SK-N-SH treated with all-trans-retinoic acid at 6 μM for 48 hours (cell line): ENCODE results near the gene FRS2.

Experiments used
- ATAC-seq: fragments of 200-7000 bp; cut with Tn5 transposase; 3 replicates; pipeline ENCODE4 v1.9.1; 2020; ENCODE audit warnings: mild to moderate bottlenecking, moderate library complexity
- BACH2 ChIP-seq: fragments of 250-450 bp; sonication (Bioruptor Pico); IDR thresholded peaks from 2 replicates; pipeline ENCODE4 v1.9.0; 2021; ENCODE audit warnings: mild to moderate bottlenecking, borderline replicate concordance
- CREB5 ChIP-seq: fragments of 250-450 bp; sonication (Bioruptor Pico); IDR thresholded peaks from 2 replicates; pipeline ENCODE4 v1.5.1; 2020; ENCODE audit warnings: low read depth, mild to moderate bottlenecking, moderate library complexity
- CSDC2 ChIP-seq: fragments of 250-450 bp; sonication (Bioruptor Pico); IDR thresholded peaks from 2 replicates; pipeline ENCODE4 v1.5.0; 2020; ENCODE audit warnings: mild to moderate bottlenecking, moderate library complexity
- CSRNP3 ChIP-seq: fragments of 250-450 bp; sonication (Bioruptor Pico); IDR thresholded peaks from 2 replicates; pipeline ENCODE4 v1.5.1; 2021; ENCODE audit warnings: mild to moderate bottlenecking, moderate library complexity
- ESRRG ChIP-seq: fragments of 250-450 bp; sonication (Bioruptor Pico); IDR thresholded peaks from 2 replicates; pipeline ENCODE4 v1.6.1; 2021; ENCODE audit warnings: mild to moderate bottlenecking
- ISL1 ChIP-seq: fragments of 250-450 bp; sonication (Bioruptor Pico); IDR thresholded peaks from 2 replicates; pipeline ENCODE4 v2.1.2; 2022; ENCODE audit warnings: mild to moderate bottlenecking, moderate library complexity
- OSR1 ChIP-seq: fragments of 250-450 bp; sonication (Bioruptor Pico); IDR thresholded peaks from 2 replicates; pipeline ENCODE4 v1.8.0; 2022; ENCODE audit warnings: moderate library complexity, mild to moderate bottlenecking, inconsistent platforms
- POU6F1 ChIP-seq: fragments of 250-450 bp; sonication (Bioruptor Pico); IDR thresholded peaks from 2 replicates; pipeline ENCODE4 v1.8.0; 2021; ENCODE audit warnings: low read depth, mild to moderate bottlenecking, moderate library complexity, borderline replicate concordance
- PPARA ChIP-seq: fragments of 250-450 bp; sonication (Bioruptor Pico); IDR thresholded peaks from 2 replicates; pipeline ENCODE4 v1.5.0; 2020; ENCODE audit warnings: mild to moderate bottlenecking, borderline replicate concordance
- SNAI2 ChIP-seq: fragments of 250-450 bp; sonication (Bioruptor Pico); IDR thresholded peaks from 2 replicates; pipeline ENCODE4 v1.5.0; 2020; ENCODE audit warnings: mild to moderate bottlenecking, moderate library complexity
- TCF4 ChIP-seq: fragments of 250-450 bp; sonication (Bioruptor Pico); IDR thresholded peaks from 2 replicates; pipeline ENCODE4 v1.8.0; 2021; ENCODE audit warnings: mild to moderate bottlenecking, moderate library complexity, borderline replicate concordance
- TOX ChIP-seq: fragments of 250-450 bp; sonication (Bioruptor Pico); IDR thresholded peaks from 2 replicates; pipeline ENCODE4 v1.8.0; 2021; ENCODE audit warnings: mild to moderate bottlenecking, moderate library complexity, borderline replicate concordance
- TSHZ2 ChIP-seq: fragments of 250-450 bp; sonication (Bioruptor Pico); IDR thresholded peaks from 2 replicates; pipeline ENCODE4 v1.5.0; 2020; ENCODE audit warnings: mild to moderate bottlenecking, moderate library complexity
- ZC3H10 ChIP-seq: fragments of 250-450 bp; sonication (Bioruptor Pico); IDR thresholded peaks from 2 replicates; pipeline ENCODE4 v1.5.1; 2021; ENCODE audit warnings: mild to moderate bottlenecking, moderate library complexity
- ZNF565 ChIP-seq: fragments of 450-650 bp; formaldehyde crosslinking; conservative IDR thresholded peaks from 2 replicates; pipeline ENCODE4 v1.5.0; 2020; ENCODE audit warnings: low read depth, mild to moderate bottlenecking, moderate library complexity
- ZNF70 ChIP-seq: fragments of 450-650 bp; formaldehyde crosslinking; IDR thresholded peaks from 2 replicates; pipeline ENCODE4 v1.5.0; 2020; ENCODE audit warnings: mild to moderate bottlenecking, moderate library complexity
- ZNF8 ChIP-seq: fragments of 450-650 bp; formaldehyde crosslinking; IDR thresholded peaks from 2 replicates; pipeline ENCODE4 v1.5.0; 2020; ENCODE audit warnings: mild to moderate bottlenecking, moderate library complexity

Gene FRS2

GRCh38 chr12:69484428-69484827 lies 14.2 kb downstream of the FRS2 start:
- TF ChIP-seq CSDC2 (CRISPR knock-in tag): no peak
- no peak for TF ChIP-seq ZNF8 (CRISPR knock-in tag)
- TF ChIP-seq CREB5 (CRISPR knock-in tag): no peak
- TF ChIP-seq BACH2 (CRISPR knock-in tag): no peak
- no peak for TF ChIP-seq TSHZ2 (CRISPR knock-in tag)
- no peak for TF ChIP-seq CSRNP3 (CRISPR knock-in tag)
- TF ChIP-seq SNAI2: no peak
- TF ChIP-seq ISL1 (CRISPR knock-in tag): no peak
- TF ChIP-seq ZNF565 (CRISPR knock-in tag): no peak
- no peak for TF ChIP-seq OSR1 (CRISPR knock-in tag)
- TF ChIP-seq ESRRG (CRISPR knock-in tag): no peak
- TF ChIP-seq TCF4: no peak
- no peak for TF ChIP-seq PPARA (CRISPR knock-in tag)

GRCh38 chr12:69490920-69491643 lies 20.9 kb downstream of the FRS2 start:
- ATAC-seq: no peak
- TF ChIP-seq TCF4: no peak
- no peak for TF ChIP-seq CREB5 (CRISPR knock-in tag)
- no peak for TF ChIP-seq ZNF70 (CRISPR knock-in tag)
- no peak for TF ChIP-seq ZNF8 (CRISPR knock-in tag)
- TF ChIP-seq POU6F1 (CRISPR knock-in tag): no peak
- TF ChIP-seq ZC3H10 (CRISPR knock-in tag): no peak
- TF ChIP-seq TOX (CRISPR knock-in tag): no peak
- TF ChIP-seq CSRNP3 (CRISPR knock-in tag): no peak
- TF ChIP-seq ESRRG (CRISPR knock-in tag): no peak

More at GRCh38 chr12:69484428-69484827, 14.2 kb downstream of the FRS2 start:
- ATAC-seq: no peak

- peak; percentile 64 for ATAC-seq
- TF ChIP-seq CREB5 (CRISPR knock-in tag): no peak
- TF ChIP-seq ISL1 (CRISPR knock-in tag): 0 out of 2 replicates have a peak, but pooled peaks have one; percentile 9
Observed at GRCh38 chr12:69492739-69493138, 22.6 kb downstream of the FRS2 start.
